Hepatocyte (in vitro differentiated cells): ENCODE data around the gene ZNF423. TPM values are rescaled to one million over a fixed set of nuclear protein-coding genes. Genes with fewer than 3 reads are reported as not detected.

Experiments used
- DNase-seq: peaks from one replicate; pipeline ENCODE4 v3.0.0-alpha.2; 2016; ENCODE audit warnings: low spot score
- H2AFZ ChIP-seq: fragments of 200-600 bp; sonication (generic); 2 replicates; pipeline ENCODE4 v1.6.0; 2016; ENCODE audit warnings: antibody characterized with exemption, mild to moderate bottlenecking
- H3K27ac ChIP-seq: fragments of 200-600 bp; sonication (generic); 2 replicates; pipeline ENCODE4 v1.5.1; 2016; ENCODE audit warnings: mild to moderate bottlenecking
- H3K27me3 ChIP-seq: fragments of 200-600 bp; sonication (generic); 2 replicates; pipeline ENCODE4 v1.6.1; 2016
- H3K36me3 ChIP-seq: fragments of 200-600 bp; sonication (generic); replicated peaks from 2 replicates; pipeline ENCODE4 v1.5.1; 2016; ENCODE audit warnings: low read depth; ENCODE audit not compliant: insufficient read depth
- H3K4me1 ChIP-seq: fragments of 200-600 bp; sonication (generic); 2 replicates; pipeline ENCODE4 v1.5.1; 2016; ENCODE audit warnings: mild to moderate bottlenecking, moderate library complexity; ENCODE audit not compliant: insufficient read depth
- H3K4me2 ChIP-seq: fragments of 200-600 bp; sonication (generic); 2 replicates; pipeline ENCODE4 v1.6.0; 2016
- H3K4me3 ChIP-seq: fragments of 200-600 bp; sonication (generic); 2 replicates; pipeline ENCODE4 v1.5.1; 2016; ENCODE audit warnings: mild to moderate bottlenecking
- H3K79me2 ChIP-seq: fragments of 200-600 bp; sonication (generic); 2 replicates; pipeline ENCODE4 v1.6.0; 2017; ENCODE audit warnings: mild to moderate bottlenecking
- H3K9me2 ChIP-seq: fragments of 200-600 bp; sonication (generic); replicated peaks from 2 replicates; pipeline ENCODE4 v1.6.0; 2017; ENCODE audit warnings: mild to moderate bottlenecking; ENCODE audit not compliant: insufficient read depth
- H3K9me3 ChIP-seq: fragments of 200-600 bp; sonication (generic); 2 replicates; pipeline ENCODE4 v1.5.1; 2016; ENCODE audit warnings: low read depth, mild to moderate bottlenecking
- H4K20me1 ChIP-seq: fragments of 200-600 bp; sonication (generic); 2 replicates; pipeline ENCODE4 v1.6.0; 2016; ENCODE audit warnings: mild to moderate bottlenecking; ENCODE audit not compliant: insufficient read depth, poor library complexity, severe bottlenecking
- CTCF ChIP-seq: fragments of 200-600 bp; sonication (generic); IDR thresholded peaks from 2 replicates; pipeline ENCODE4 v1.5.1; 2016; ENCODE audit warnings: antibody characterized with exemption, mild to moderate bottlenecking; ENCODE audit not compliant: poor library complexity
- EZH2 ChIP-seq: fragments of 200-600 bp; sonication (generic); IDR thresholded peaks from 2 replicates; pipeline ENCODE4 v1.6.1; 2016; ENCODE audit warnings: antibody characterized with exemption, mild to moderate bottlenecking, borderline replicate concordance
- EZH2phosphoT487 ChIP-seq: fragments of 200-600 bp; sonication (generic); IDR thresholded peaks from one replicate; pipeline ENCODE4 v1.6.1; 2018; ENCODE audit warnings: antibody characterized with exemption, mild to moderate bottlenecking, low read depth, moderate library complexity; ENCODE audit not compliant: unreplicated experiment, severe bottlenecking
- WGBS: methylation state at CpG from one replicate; pipeline ENCODE4 v1.1.6; 2016; ENCODE audit warnings: low lambda C conversion rate; ENCODE audit errors: missing lambda C conversion rate; 5-methylcytosine and 5-hydroxymethylcytosine counted together
- polyA plus RNA-seq: library from polyadenylated mRNA; unstranded; fragments of >200 nt; fragmentation: Nextera tagmentation; extraction: Ambion mirVana; gene quantifications from 2 replicates; pipeline ENCODE4 v1.2.1, GENCODE V29; 2016
- total RNA-seq: library from RNA; depleted of rRNA; stranded (reverse); fragments of >200 nt; gene quantifications from 2 replicates; pipeline ENCODE4 v1.2.3, GENCODE V29; 2014

Gene ZNF423
- total and polyA plus RNA-seq, 2 experiments from 2014 or later = 9.6 to 11.8 TPM

DNA sequence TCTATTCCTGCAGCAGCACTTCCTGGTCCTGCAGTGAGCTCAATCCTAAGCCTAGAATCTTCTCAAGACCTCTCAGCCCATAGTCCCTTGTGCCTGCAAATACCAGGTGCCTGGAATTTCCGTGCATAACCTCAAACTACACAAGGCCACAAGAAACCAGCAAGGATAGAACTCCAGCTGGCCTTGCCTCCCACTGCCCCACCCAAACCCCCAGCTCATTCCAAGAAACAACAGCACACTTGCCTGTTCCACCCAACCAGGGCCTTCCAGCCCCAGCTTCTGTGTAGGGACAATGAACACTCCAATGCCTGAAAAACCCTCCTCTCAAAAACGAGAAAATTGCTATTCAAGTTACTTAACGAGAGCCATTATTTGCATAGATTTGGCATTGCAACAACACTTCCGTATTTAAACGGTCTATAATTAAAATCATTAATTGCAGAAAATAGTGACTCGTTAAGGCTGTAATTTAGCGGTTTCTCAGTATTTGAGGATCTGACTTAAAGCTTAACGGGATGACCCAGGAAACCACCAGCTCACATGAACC is 335.3 kb downstream of the ZNF423 start:
- H3K4me2 ChIP-seq = no peak overlapping the region
- no peak overlapping the region for H3K4me3 ChIP-seq
- H3K4me1 ChIP-seq = no peaks in the 10 kb centered on the region
- H3K9me2 ChIP-seq = no peaks in the 10 kb centered on the region
- no peaks in the 10 kb centered on the region for H3K27me3 ChIP-seq
- no peak overlapping the region for H2AFZ ChIP-seq
- H4K20me1 ChIP-seq = no peaks in the 10 kb centered on the region
- DNase-seq = no peak
- 93% methylated on average over 8 of the region's 8 CpGs for WGBS
- H3K9me3 ChIP-seq = no peaks in the 10 kb centered on the region
- H3K36me3 ChIP-seq = no peaks in the 10 kb centered on the region
- TF ChIP-seq EZH2phosphoT487 (no peak), CTCF (no peak), EZH2 (no peak)
- no peaks in the 10 kb centered on the region for H3K79me2 ChIP-seq
- H3K27ac ChIP-seq = no peak overlapping the region

- Histone ChIP-seq H2AFZ (no peak overlapping the region), H3K36me3 (no peaks in the 10 kb centered on the region), H3K27ac (no peak overlapping the region), H4K20me1 (no peaks in the 10 kb centered on the region), H3K9me3 (no peaks in the 10 kb centered on the region), H3K4me3 (no peak overlapping the region), H3K9me2 (no peaks in the 10 kb centered on the region), H3K4me1 (no peaks in the 10 kb centered on the region), H3K4me2 (no peak overlapping the region), H3K79me2 (no peaks in the 10 kb centered on the region), H3K27me3 (no peaks in the 10 kb centered on the region)
- DNase-seq = no peak
- TF ChIP-seq EZH2phosphoT487 (no peak), CTCF (no peak), EZH2 (no peak)
- WGBS = 97% methylated on average over 4 of the region's 4 CpGs
These were observed 336.2 kb downstream of the ZNF423 start for GRCh38 chr16:49519741-49520140.

- no peaks in the 10 kb centered on the region for H4K20me1 ChIP-seq
- no peak for DNase-seq
- WGBS = 90% methylated on average over 7 of the region's 7 CpGs
- H3K9me3 ChIP-seq = no peaks in the 10 kb centered on the region
- no peaks in the 10 kb centered on the region for H3K36me3 ChIP-seq
- H3K4me1 ChIP-seq = no peaks in the 10 kb centered on the region
- no peak overlapping the region for H3K27ac ChIP-seq
- TF ChIP-seq EZH2phosphoT487 = no peak
- TF ChIP-seq EZH2 = no peak
- TF ChIP-seq CTCF = no peak
- H3K79me2 ChIP-seq = no peaks in the 10 kb centered on the region
- H2AFZ ChIP-seq = no peak overlapping the region
- no peak overlapping the region for H3K4me3 ChIP-seq
- H3K27me3 ChIP-seq = no peaks in the 10 kb centered on the region
- no peak overlapping the region for H3K4me2 ChIP-seq
- H3K9me2 ChIP-seq = no peaks in the 10 kb centered on the region
These were observed 336.8 kb downstream of the ZNF423 start for GRCh38 chr16:49519008-49519656.
